ENCODE data around the gene CXorf66.

DNA sequence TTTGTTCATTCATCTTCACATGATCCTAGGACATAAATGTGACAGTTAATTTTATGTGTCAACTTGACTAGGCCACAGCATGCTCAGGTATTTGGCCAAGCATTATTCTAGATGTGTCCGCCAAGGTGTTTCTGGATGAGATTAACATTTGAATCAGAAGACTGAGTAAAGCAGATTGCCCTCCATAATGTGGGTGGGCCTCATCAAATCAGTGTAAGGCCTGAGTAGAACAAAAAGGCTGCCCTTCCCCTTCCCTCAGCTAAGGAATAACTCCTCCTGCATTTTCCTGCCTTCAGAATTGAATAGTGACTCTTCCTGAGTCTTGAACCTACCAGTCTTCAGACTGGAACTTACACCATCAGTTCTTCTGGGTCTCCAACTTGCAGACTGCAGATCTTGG, 50.9 kb downstream of the CXorf66 start:
- TF ChIP-seq, protein P1, sequence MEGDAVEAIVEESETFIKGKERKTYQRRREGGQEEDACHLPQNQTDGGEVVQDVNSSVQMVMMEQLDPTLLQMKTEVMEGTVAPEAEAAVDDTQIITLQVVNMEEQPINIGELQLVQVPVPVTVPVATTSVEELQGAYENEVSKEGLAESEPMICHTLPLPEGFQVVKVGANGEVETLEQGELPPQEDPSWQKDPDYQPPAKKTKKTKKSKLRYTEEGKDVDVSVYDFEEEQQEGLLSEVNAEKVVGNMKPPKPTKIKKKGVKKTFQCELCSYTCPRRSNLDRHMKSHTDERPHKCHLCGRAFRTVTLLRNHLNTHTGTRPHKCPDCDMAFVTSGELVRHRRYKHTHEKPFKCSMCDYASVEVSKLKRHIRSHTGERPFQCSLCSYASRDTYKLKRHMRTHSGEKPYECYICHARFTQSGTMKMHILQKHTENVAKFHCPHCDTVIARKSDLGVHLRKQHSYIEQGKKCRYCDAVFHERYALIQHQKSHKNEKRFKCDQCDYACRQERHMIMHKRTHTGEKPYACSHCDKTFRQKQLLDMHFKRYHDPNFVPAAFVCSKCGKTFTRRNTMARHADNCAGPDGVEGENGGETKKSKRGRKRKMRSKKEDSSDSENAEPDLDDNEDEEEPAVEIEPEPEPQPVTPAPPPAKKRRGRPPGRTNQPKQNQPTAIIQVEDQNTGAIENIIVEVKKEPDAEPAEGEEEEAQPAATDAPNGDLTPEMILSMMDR (IDR thresholded peaks at IDR 0.05) = no peak
- TF ChIP-seq TEAD4 (CRISPR knock-in tag; IDR thresholded peaks at IDR 0.05) (no peak), SP1 (CRISPR knock-in tag; conservative IDR thresholded peaks at IDR 0.05) (no peak), NR3C1 (CRISPR knock-in tag; conservative IDR thresholded peaks at IDR 0.05; ENCODE audit: low read depth) (no peak), ZNF121 (CRISPR knock-in tag; IDR thresholded peaks at IDR 0.05) (no peak), ZNF317 (CRISPR knock-in tag; IDR thresholded peaks at IDR 0.05; ENCODE audit: borderline replicate concordance, low read depth) (no peak), NFYB (CRISPR knock-in tag; conservative IDR thresholded peaks at IDR 0.05; ENCODE audit: low read depth) (no peak)
- TF ChIP-seq, protein P2, sequence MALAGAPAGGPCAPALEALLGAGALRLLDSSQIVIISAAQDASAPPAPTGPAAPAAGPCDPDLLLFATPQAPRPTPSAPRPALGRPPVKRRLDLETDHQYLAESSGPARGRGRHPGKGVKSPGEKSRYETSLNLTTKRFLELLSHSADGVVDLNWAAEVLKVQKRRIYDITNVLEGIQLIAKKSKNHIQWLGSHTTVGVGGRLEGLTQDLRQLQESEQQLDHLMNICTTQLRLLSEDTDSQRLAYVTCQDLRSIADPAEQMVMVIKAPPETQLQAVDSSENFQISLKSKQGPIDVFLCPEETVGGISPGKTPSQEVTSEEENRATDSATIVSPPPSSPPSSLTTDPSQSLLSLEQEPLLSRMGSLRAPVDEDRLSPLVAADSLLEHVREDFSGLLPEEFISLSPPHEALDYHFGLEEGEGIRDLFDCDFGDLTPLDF (CRISPR knock-in tag; IDR thresholded peaks at IDR 0.05) = no peak
